ENCODE measurements around the gene RCAN1.

The RCAN1 gene

GRCh38 chr21:34614628-34615486 is at the start of gene RCAN1:
Gene RCAN1, minus strand, starts transcription at chr21:34615113. Its CDS starts 102 bp downstream, at chr21:34615011.
- peak; percentile 97 for DNase-seq (ENCODE audit: low spot score)

GRCh38 chr21:34661848-34662247 is 46.9 kb upstream of the RCAN1 start:
- no peak for DNase-seq (ENCODE audit: low spot score)

GRCh38 chr21:34653522-34653921 is 38.6 kb upstream of the RCAN1 start:
- no peak for DNase-seq (ENCODE audit: low spot score)

- DNase-seq (ENCODE audit: low spot score), result no peak
Measured at GRCh38 chr21:34651642-34652041, 36.7 kb upstream of the RCAN1 start.

GRCh38 chr21:34650861-34651431 is 36.0 kb upstream of the RCAN1 start:
- DNase-seq (ENCODE audit: low spot score), result no peak

- DNase-seq (ENCODE audit: low spot score), result no peak
Measured at GRCh38 chr21:34649400-34649799, 34.5 kb upstream of the RCAN1 start.

GRCh38 chr21:34648739-34649297 is 33.9 kb upstream of the RCAN1 start:
- no peak for DNase-seq (ENCODE audit: low spot score)

GRCh38 chr21:34647555-34647954 is 32.6 kb upstream of the RCAN1 start:
- DNase-seq (ENCODE audit: low spot score), result no peak

- no peak for DNase-seq (ENCODE audit: low spot score)
Measured at GRCh38 chr21:34644825-34645224, 29.9 kb upstream of the RCAN1 start.

- DNase-seq (ENCODE audit: low spot score), result peak; percentile 58
Measured at GRCh38 chr21:34642211-34643075, 27.5 kb upstream of the RCAN1 start.

- peak; percentile 83 for DNase-seq (ENCODE audit: low spot score)
Measured at GRCh38 chr21:34640858-34641257, 25.9 kb upstream of the RCAN1 start.

GRCh38 chr21:34639882-34640788 is 25.2 kb upstream of the RCAN1 start:
- no peak for DNase-seq (ENCODE audit: low spot score)

GRCh38 chr21:34639250-34639649 is 24.3 kb upstream of the RCAN1 start:
- no peak for DNase-seq (ENCODE audit: low spot score)

GRCh38 chr21:34636961-34637360 is 22.0 kb upstream of the RCAN1 start:
- DNase-seq (ENCODE audit: low spot score), result no peak

- DNase-seq (ENCODE audit: low spot score), result no peak
Measured at GRCh38 chr21:34635307-34635706, 20.4 kb upstream of the RCAN1 start.

- DNase-seq (ENCODE audit: low spot score), result no peak
Measured at GRCh38 chr21:34632498-34632897, 17.6 kb upstream of the RCAN1 start.

GRCh38 chr21:34630536-34631143 is 15.7 kb upstream of the RCAN1 start:
- DNase-seq (ENCODE audit: low spot score), result peak; percentile 77

GRCh38 chr21:34626131-34626530 is 11.2 kb upstream of the RCAN1 start:
- no peak for DNase-seq (ENCODE audit: low spot score)

- no peak for DNase-seq (ENCODE audit: low spot score)
Measured at GRCh38 chr21:34625030-34625593, 10.2 kb upstream of the RCAN1 start.

- no peak for DNase-seq (ENCODE audit: low spot score)
Measured at GRCh38 chr21:34623516-34623915, 8.6 kb upstream of the RCAN1 start.
